Measurements from ENCODE around the gene RNF41.

DNA sequence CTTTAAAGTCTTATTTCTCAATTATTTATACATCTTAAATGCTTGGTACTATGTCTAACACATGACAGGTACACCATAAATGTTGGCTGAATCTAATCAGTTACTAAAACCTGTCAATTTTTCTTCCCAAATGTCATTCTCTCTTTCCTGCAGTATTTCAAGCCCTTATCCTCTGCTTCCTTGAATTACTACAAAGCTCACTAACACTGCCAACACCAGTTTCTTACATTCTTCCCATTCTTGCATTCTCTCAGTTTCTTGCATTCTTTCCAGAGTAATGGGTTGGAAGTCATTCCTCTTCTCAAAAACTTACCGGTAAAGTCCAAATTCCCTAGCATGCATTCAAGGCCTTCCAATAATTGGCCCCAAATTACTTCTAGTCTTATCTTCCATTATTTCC is 22.9 kb downstream of the RNF41 start:
- TF ChIP-seq EZH2phosphoT487 (IDR thresholded peaks at IDR 0.05; ENCODE audit: insufficient read depth, low read depth) = no peak
- TF ChIP-seq EZH2 (IDR thresholded peaks at IDR 0.05; ENCODE audit: insufficient read depth, poor library complexity, severe bottlenecking) = no peak

Measured in GM23248 (cell line).